T-helper 2 cell (primary cell): ENCODE measurements around the gene CYB5R4.

Experiments used
- DNase-seq, 5 experiments: peaks; one replicate each; pipeline versions ENCODE4 v3.0.0 to v3.0.0-alpha.2; 2012 to 2022
- total RNA-seq, 2 donors: gene quantifications; one replicate each; lab custom pipeline; 2026; lab: John Stamatoyannopoulos, UW

Gene CYB5R4, protein sequence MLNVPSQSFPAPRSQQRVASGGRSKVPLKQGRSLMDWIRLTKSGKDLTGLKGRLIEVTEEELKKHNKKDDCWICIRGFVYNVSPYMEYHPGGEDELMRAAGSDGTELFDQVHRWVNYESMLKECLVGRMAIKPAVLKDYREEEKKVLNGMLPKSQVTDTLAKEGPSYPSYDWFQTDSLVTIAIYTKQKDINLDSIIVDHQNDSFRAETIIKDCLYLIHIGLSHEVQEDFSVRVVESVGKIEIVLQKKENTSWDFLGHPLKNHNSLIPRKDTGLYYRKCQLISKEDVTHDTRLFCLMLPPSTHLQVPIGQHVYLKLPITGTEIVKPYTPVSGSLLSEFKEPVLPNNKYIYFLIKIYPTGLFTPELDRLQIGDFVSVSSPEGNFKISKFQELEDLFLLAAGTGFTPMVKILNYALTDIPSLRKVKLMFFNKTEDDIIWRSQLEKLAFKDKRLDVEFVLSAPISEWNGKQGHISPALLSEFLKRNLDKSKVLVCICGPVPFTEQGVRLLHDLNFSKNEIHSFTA
- 17.8 to 41.1 reads per million in 2 donors for total RNA-seq

- DNase-seq, result peak; percentile 81 to 96 (median 87)
Measured at GRCh38 chr6:83859410-83860358, at the start of gene CYB5R4. Gene CYB5R4, plus strand, starts transcription at chr6:83859689. Its CDS starts 94 bp downstream, at chr6:83859783.

GRCh38 chr6:83812595-83812994 is 46.9 kb upstream of the CYB5R4 start:
- no peak for DNase-seq

DNA sequence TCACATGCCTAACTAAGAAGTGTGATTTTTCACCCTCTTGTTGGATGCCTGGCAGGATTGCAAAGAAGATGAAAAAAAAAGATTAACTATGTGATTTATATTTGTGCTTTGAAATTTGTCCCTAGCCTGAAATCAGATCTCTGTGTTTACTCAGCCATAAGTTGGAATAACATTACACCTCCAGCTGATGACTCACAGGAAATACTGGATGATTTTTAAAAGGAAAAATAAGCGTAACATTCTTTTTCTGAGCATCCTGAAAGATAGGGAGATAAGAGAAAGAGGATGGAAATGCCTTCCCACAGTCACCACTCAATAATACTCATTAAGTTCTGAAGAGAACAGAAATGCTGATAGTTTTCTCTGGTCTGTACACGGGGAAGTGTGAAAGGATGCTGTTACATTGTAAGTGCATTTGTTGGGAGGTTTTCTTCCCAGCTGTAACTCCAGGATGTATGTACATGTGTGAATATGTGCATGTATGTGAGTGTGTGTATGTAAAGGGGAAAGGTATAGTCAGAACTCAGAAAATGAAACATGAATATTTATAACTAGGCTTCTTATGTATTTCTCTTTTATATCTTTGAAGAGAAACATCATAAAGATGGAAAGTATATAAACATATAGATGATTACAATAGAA is 43.7 kb upstream of the CYB5R4 start:
- no peak for DNase-seq

DNA sequence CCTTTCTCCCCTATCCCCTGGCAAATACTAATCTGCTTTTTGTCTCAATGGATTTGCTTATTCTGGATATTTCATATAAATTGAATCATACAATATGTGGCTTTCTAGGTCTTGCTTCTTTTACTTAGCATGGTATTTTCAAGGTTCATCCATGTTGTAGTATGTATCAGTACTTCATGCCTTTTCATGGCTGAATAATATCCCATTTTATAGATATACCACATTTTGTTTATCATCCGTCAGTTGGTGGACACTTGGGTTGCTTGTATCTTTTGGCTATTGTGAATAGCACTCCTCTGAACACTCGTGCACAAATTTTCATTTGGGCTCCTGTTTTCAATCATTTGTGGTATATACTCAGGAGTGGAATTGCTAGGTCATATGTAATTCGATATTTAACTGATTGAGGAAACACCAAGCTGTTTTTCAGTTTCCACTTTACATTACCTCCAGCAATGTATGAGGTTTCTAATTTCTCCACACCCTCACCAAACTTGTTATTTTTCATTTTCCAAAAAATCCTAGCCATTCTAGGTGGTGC is 36.8 kb upstream of the CYB5R4 start:
- DNase-seq, result no peak

GRCh38 chr6:83824388-83824801 is 35.1 kb upstream of the CYB5R4 start:
- DNase-seq, result no peak

- DNase-seq, result no peak
Measured at GRCh38 chr6:83824831-83825230, 34.7 kb upstream of the CYB5R4 start.

DNA sequence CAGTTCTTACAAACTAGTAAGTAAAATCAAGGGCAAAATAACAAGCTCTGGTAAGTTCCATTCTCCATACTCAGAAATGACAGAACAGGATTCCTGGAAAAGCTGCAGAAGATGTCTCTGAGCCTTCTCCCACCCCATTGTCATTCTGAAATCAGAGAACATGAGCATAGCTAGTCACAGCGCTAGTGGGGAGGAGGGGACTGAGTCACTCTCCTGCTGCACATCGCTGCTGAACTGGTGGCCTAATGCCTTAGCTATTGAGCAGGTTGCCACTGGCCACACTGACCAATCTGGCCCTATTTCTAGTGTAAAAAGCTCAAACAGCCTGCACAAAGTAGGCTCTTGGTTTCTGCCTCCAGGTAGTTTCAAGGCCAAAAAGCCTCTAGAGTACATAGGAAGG is 32.4 kb upstream of the CYB5R4 start:
- no peak for DNase-seq

- no peak for DNase-seq
Measured at GRCh38 chr6:83838727-83839126, 20.8 kb upstream of the CYB5R4 start.

DNA sequence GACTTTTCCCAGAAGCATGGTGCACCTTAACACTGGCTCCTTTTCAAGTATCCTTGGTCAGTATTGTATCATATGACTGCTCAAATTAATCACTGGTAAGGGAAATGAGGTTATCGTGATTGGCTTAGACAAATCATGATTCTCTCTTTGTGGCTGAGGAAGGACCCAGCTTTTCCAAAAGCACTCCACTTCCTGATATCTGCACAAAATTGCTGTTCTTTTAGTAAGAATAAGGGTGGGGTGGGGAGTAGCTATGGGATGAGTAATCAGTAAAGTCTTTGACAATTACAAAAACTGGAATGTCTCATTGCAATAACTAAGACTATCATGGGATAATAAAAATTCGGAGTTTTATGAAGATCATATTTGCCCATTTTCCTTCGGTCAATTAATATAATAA is 15.3 kb upstream of the CYB5R4 start:
- DNase-seq, result no peak

DNA sequence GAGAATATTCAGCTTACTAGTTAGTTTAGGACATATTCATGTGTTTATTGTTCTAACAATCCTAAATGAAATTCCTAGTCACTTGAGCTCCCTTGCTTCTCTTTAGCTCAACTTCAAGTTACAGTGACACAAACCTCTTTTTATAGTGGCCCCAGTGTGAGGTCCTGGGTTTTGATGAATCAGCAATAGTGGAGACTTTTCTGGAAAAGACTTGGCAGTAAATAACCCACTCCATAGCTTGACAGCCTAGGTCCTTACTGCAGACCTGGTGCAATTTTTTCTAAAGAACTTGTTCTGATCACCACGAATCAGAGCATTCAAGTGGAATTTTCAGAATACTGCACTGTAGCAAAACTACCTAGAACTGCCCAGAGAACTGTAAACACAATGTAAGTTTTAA is 13.2 kb upstream of the CYB5R4 start:
- no peak for DNase-seq

DNA sequence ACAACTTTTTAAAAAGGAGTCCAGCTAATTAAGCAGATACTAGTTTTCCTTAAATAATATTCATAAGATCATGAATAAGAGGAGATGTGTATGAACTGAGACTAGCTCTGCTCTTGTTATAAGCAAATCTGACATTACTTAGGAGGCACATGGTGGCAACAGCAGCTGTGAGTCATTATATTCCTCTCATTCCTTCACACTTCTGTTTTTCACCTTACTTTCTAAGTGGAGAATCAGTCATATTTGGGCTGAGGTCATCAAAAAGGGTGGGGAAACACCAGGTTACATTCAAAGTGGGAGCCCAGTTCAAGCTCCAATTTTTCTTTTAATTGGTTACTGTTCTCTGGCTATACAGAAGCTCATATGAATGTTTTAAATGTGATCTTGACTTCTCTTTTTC is 12.3 kb upstream of the CYB5R4 start:
- DNase-seq, result no peak

GRCh38 chr6:83849127-83849526 is 10.4 kb upstream of the CYB5R4 start:
- DNase-seq, result no peak

DNA sequence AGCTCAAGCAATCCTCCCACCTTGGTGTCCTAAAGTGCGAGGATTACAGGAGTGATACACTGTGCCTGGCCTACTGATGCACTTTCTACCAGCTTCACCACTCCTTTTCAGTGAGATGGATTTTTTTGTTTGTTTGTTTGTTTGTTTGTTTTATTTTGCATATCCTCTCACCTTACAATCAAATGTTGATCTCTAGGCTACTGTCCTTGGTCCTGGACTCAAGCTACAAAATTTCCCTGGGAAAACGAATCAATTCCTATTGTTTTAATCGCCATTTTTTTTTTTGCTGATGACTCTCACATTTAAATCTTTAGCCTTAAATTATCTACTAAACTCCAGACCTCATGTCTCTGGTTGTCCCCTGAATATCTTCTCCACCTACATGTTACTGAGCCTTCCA is 9.9 kb upstream of the CYB5R4 start:
- no peak for DNase-seq

- DNase-seq, result no peak
Measured at GRCh38 chr6:83852528-83853177, 6.8 kb upstream of the CYB5R4 start.

- peak in 1 of 5 experiments; percentile 22 for DNase-seq
Measured at GRCh38 chr6:83853178-83854000, 6.1 kb upstream of the CYB5R4 start, which contains the start of gene RIPPLY2. Gene RIPPLY2, plus strand, starts transcription at chr6:83853360. Its CDS starts 57 bp downstream, at chr6:83853417.

GRCh38 chr6:83854001-83854501 is 5.4 kb upstream of the CYB5R4 start:
- no peak for DNase-seq

DNA sequence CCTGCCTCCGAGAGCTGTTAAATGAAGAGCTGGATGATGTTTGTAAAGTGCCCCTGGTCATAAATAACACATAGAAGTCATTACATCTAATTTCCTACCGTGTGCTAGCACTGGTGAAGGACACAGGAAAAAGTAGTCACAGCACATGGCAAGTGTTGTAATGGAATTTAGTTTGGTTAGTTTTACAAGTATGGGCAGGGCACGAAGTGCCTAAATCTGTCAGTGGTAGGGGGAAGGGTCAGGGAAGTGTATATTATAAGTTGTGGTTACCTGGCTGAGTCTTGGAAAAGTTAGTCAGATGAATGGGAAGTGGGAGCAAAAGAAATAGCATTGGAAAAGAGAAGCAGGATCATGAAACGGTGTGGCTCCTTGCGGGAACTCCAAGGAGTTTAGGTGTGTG is 4.7 kb upstream of the CYB5R4 start:
- DNase-seq, result no peak

GRCh38 chr6:83860359-83860755 is 868 bp downstream of the CYB5R4 start:
- DNase-seq, result no peak

GRCh38 chr6:83860782-83861495 is 1.4 kb downstream of the CYB5R4 start:
- no peak for DNase-seq
